OCI-LY3 (cell line): ENCODE measurements around the gene SFTPA1.

Experiments
- CTCF ChIP-seq: fragments of 200-600, 300-600 bp; sonication (generic); IDR thresholded peaks from 2 replicates; pipeline ENCODE4 v1.5.1; 2014; ENCODE audit warnings: antibody characterized with exemption, low read length, low read depth
- EZH2phosphoT487 ChIP-seq: fragments of 200-600 bp; shearing (Covaris generic); IDR thresholded peaks from 2 replicates; pipeline ENCODE4 v1.6.1; 2018; ENCODE audit warnings: antibody characterized with exemption, mixed run types, low read depth

GRCh38 chr10:79561257-79561656 lies 49.5 kb upstream of the SFTPA1 start:
- no peak for TF ChIP-seq CTCF
- no peak for TF ChIP-seq EZH2phosphoT487
